NCI-H748 (cell line): ENCODE data around the gene SLC25A10.

Source experiments
- DNase-seq: peaks from one replicate; lab custom pipeline; 2025; ENCODE audit not compliant: unreplicated experiment; lab: John Stamatoyannopoulos, UW

The SLC25A10 gene

DNA sequence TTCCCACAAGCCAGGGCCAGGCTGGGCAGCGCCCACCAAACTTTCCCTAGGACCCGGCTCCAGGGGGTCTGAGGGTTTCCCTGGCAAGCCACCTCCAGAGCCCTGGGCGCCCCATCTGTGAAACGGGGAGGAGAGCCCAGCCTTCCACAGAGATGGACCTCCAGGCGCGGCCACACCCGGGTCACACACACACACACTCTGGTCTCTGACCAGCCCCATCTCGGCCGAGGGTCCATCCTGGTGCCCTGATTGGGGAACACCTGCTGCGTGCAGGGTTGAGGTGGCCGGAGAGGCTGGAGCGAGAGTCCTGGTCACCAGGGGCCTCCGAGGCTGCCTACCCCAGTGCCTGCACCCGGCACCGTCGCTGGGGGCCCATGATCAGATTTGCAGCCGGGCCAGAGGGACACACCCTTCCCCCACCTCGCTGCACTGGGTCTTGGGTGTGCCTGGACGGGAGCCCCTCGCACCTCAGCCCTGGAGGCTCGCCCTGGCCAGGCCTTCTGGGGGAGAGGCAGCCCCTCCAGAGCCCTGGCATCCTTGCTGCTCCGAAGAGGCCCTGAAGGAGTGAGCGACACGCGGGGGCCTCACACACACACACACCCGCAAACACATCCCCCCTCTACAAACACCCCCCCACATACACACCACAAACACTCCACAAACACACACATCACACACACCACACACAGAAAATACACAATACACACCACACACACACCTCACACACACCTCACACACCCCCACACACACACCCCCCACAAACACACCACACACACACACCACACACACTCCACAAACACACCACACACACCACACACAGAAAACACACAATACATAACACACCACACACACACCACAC lies 29.7 kb downstream of the SLC25A10 start:
- no peak for DNase-seq
